Omental fat pad (tissue), 4 donors: ENCODE results near the gene NPSR1. TPM values are rescaled to one million over a fixed set of nuclear protein-coding genes. Genes with fewer than 3 reads are reported as not detected.

Experiments
- ATAC-seq: fragments of 150-250 bp; one replicate; pipeline ENCODE4 v1.9.1; 2016; ENCODE audit warnings: mild to moderate bottlenecking, moderate library complexity; ENCODE audit not compliant: low FRiP score
- DNase-seq: peaks from one replicate; pipeline ENCODE4 v3.0.0-alpha.2; 2019; ENCODE audit warnings: low spot score
- total RNA-seq, 4 donors: library from RNA; depleted of rRNA; stranded (reverse); fragments of >200 nt; gene quantifications; one replicate each; pipeline ENCODE4 v1.1.0, GENCODE V29; 2016
- TF ChIP-seq, protein P1 (sequence below), 3 donors: fragments of 450-650 bp; IDR thresholded peaks; one replicate each; pipeline ENCODE4 v1.5.1; 2016 to 2017; ENCODE audit warnings: antibody characterized with exemption in 3 of 3, mild to moderate bottlenecking in 3 of 3, moderate library complexity in 2 of 3

The NPSR1 gene
- total RNA-seq, 4 donors from 2014 or later, result not detected

DNA sequence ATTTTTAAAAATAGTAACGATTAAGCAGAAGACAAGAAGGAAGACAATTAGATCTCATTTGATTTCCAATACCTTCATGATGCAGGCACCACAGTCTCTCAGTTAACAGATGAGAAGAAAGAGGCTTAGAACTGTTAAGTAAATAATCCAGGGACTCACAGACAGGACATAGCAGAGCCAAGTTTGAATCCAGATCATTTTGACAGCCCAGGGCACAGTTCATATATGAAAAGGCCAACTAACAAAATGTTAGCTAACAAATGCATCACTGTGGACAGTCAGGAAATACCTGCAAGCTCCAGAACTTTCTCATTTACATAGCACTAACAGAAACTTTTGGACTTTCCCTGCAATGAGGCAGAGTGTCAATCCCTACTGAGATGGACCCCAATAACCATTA lies 4.2 kb upstream of the NPSR1 start:
- TF ChIP-seq, protein P1, sequence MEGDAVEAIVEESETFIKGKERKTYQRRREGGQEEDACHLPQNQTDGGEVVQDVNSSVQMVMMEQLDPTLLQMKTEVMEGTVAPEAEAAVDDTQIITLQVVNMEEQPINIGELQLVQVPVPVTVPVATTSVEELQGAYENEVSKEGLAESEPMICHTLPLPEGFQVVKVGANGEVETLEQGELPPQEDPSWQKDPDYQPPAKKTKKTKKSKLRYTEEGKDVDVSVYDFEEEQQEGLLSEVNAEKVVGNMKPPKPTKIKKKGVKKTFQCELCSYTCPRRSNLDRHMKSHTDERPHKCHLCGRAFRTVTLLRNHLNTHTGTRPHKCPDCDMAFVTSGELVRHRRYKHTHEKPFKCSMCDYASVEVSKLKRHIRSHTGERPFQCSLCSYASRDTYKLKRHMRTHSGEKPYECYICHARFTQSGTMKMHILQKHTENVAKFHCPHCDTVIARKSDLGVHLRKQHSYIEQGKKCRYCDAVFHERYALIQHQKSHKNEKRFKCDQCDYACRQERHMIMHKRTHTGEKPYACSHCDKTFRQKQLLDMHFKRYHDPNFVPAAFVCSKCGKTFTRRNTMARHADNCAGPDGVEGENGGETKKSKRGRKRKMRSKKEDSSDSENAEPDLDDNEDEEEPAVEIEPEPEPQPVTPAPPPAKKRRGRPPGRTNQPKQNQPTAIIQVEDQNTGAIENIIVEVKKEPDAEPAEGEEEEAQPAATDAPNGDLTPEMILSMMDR (IDR thresholded peaks at IDR 0.05), result no peak
- ATAC-seq (no peak), DNase-seq (no peak)

DNA sequence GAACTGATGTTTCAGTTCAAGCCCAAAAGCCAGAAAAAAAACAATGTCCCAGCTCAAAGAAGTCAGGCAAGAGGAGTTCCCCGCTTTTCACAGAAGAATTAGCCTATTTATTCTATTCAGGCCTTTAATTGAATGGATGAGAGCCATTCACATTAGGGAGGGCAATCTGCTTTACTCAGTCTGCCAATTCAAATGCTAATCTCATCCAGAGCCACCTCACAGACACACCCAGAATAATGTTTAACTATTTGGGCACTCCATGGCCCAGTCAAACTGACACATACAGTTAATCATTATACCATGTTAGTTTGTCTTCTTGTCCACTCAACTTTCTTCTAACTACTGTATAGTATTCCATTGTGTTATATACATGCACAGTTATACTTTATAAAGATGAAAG lies 2.6 kb upstream of the NPSR1 start:
- no peak for ATAC-seq
- TF ChIP-seq, protein P1 (IDR thresholded peaks at IDR 0.05), result no peak
- DNase-seq, result no peak

DNA sequence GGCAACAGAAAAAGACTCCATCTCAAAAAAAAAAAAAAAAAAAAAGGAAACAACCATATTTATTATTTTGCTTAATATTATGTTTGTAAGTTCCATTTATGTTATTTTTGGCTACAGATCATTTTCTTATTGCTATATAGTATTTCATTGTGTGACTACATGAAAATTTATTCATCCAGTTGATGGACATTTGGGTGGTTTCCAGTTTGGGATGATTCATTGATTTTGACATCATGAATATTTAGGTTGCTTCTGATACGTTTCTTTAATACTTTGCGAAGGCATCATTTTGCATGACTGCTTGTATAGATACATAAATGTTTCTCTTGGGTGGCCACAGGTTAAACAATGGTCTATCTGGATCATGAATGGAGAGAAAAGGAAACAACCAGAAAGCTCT lies 2.0 kb upstream of the NPSR1 start:
- DNase-seq (no peak), ATAC-seq (no peak)
- TF ChIP-seq, protein P1 (IDR thresholded peaks at IDR 0.05), result no peak

DNA sequence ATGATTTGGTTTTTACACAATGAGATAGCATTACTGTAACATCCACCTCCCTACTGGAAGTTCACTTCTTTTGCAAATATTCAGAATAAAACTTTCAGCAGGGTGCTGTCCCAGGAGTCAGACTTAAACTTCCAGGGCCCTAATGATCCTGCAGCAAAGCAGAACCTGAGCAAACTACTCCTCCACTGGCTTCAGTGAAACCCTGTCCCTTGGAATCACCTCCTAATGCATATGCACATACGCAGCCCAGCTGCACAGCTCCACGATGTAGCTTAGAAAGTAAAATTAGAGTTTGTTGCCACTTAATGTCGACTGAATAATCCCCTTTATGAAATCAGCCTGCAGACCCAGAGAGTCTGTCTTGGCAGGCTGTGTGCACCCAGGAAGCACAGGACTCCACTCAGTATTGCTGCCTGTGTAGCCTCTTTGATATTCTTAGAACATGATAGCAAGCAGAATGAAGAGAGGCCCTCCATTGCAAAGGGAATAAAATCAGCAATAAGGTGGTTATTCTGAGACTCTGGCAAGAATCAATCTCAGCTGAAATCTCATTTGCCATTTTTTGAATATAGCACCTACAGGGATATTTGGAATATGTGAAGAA lies 1.6 kb downstream of the NPSR1 start:
- TF ChIP-seq, protein P1 (IDR thresholded peaks at IDR 0.05), result no peak
- DNase-seq (no peak), ATAC-seq (no peak)

DNA sequence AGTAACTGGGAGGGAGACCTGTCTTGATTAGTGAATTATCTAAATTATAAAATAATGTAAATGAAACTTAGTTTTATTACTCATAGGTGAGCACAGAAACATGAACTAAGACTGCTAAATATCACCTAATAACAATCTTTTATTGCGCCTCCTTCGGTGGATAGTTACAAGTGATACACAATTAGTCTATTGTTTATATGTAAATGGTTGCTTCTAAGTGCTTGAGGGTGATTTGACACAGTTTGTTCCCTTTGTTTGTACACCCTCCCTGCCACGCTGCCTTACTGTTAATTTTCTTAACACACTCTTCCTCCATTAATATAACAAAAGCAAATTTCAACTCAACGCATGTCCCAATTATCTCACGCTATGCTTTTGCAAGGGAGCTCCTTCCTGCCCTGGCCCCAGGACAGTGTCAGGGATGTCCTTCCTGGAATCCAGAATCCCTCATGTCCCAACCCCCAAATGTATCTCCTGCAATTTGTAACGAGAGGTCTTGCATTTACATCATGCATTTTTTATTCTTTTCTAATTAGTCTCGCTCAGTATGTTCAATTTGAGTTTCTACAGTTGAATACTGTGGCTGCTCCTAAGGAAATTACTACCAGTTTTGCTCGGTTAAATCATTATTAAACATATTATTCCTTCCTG lies 4.2 kb downstream of the NPSR1 start:
- TF ChIP-seq, protein P1 (IDR thresholded peaks at IDR 0.05), result no peak
- no peak for DNase-seq
- no peak for ATAC-seq

DNA sequence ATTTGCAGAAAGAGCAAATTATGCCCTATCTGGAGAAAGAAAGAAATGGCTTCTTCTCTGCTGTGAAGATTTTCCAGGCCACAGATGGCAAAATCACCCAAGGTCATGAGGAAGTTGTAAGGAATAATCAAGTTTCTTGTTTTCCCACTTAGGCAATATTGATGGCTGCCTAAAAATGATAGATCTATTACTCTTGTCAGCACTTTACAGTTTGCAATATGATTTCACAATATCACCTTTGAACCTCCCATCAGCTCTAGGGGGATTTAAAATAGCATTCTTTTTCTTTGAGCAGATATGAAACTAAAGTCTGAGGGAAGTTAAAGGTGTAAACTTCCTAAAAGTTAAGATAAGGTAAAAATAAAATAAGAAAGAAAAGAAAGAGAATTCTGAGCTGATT lies 6.7 kb downstream of the NPSR1 start:
- DNase-seq (no peak), ATAC-seq (no peak)
- TF ChIP-seq, protein P1 (IDR thresholded peaks at IDR 0.05), result no peak

DNA sequence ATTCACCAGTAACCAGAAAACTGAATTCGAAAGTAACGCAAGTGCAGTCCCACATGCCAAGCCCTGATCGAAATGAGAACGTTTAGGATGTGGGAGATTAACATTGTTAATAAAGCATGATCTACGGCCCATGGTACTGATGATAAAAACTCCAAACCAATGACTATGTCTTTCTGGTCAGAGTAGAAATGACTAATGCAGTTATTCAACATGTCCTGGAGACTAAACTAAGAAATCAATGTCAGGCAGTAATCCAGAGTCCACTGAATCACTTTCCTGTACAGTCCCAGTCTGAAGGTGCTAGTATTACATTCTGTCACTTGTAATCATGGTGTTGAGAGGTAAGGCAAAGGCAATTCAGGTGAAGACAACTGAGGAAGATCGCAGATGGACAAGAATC lies 14.4 kb downstream of the NPSR1 start:
- DNase-seq (no peak), ATAC-seq (no peak)
- TF ChIP-seq, protein P1 (IDR thresholded peaks at IDR 0.05), result no peak
